HG03575 (cell line): ENCODE measurements around the gene CERS1.
"Not testable (repeated sequence)": the region's sequence is repeated elsewhere in the genome, so short reads cannot be mapped to it uniquely, and the experiment has no call there.

Experiments used
- ATAC-seq: cut with Tn5 transposase; IDR thresholded peaks from one replicate; pipeline ENCODE4 v1.9.1; 2021; ENCODE audit not compliant: unreplicated experiment, insufficient number of reproducible peaks, low FRiP score; ENCODE audit errors: extremely low read depth

Gene CERS1

DNA sequence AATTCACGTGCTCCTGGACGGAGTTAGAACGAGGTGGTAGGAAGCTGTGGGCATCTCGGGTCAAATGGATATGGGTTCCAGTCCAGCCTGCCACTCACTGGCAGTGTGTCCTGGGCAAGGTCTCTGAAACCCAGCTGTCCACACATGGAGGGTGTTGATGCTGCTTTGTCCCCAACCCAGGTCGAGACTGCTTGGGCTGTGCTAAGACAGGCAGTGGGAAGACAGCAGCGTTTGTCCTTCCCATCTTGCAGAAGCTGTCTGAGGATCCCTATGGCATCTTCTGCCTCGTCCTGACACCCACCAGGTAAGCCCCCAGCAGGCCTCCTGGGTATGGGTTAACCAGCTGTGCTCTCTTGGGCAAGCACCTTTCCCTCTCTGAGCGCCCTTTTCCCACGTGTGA lies 24.4 kb upstream of the CERS1 start:
- no peak for ATAC-seq

DNA sequence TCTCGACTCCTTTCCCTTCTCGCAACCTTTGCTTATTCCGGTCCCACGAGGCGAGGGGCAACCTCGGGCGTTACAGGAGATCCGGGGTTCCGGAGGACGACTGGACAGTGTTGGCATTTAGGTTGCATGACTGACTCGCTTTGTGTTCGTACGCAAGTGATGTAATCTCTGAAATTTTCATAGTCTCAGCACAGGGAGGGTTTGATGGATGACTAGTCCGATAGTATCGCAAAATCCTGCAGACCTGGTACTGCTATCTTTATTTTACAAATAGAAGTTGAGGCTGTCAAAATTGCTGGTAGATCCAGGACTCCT lies 23.9 kb upstream of the CERS1 start:
- ATAC-seq = no peak

DNA sequence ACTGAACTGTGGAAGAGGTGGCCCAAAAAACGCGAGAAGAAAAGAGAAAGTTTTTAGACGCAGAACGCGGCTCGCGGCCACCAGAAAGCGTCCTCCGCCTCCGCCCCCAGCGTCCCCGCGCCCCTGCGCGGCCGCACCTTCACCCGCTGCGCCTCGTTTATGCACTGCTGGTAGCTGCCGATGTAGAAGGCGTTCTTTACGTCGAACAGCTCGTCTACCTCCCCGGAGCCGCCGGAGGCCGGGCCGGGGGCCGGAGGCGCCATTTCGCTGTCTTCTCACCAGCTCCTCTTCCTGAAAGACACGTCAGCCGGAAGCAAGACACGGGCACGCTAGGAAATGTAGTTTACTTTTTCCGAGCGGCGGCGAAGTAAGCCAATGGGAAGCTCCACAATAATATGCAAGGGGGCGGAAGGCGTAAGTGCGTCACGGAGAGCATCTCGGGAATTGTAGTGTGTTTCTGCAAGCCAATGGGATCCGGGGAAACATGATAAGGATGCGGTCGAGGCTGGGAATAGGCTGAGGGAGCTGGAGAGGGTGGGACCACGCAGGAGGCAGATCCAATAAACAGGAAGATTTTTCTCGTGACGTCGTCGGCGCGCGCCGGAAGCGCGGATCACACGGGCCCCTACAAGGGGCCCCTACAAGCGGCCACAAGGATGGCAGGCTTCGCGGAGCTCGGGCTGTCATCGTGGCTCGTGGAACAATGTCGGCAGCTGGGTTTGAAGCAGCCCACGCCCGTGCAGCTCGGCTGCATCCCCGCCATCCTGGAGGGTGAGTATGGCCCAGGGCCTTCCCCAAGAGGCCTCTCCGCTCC lies 23.3 kb upstream of the CERS1 start, which contains the start of the genes COPE and DDX49:
Gene COPE (minus strand): TSS at position 302 of the 814 bp plus-strand sequence. CDS start 39 bp downstream, at position 263.
Gene DDX49 (plus strand): TSS at position 630 of the 814 bp plus-strand sequence. CDS start 27 bp downstream, at position 657.
- ATAC-seq = no peak

DNA sequence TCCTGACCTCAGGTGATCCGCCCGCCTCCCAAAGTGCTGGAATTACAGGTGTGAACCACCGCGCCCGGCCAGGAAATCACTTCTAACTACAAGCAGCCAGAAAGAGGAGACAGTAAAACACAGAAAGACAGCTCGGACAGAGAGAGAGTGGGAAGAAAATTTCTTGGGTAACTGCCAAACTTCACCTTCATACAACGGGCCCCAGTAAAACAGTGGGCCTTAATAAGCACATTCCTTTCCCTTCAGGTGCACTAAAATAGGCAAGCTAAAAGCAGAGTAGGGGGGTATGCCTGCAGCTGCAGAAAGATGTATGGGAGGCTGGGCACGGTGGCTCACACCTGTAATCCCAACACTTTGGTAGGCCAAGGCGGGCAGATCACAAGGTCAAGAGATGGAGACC lies 21.6 kb upstream of the CERS1 start:
- ATAC-seq = not testable (repeated sequence)

DNA sequence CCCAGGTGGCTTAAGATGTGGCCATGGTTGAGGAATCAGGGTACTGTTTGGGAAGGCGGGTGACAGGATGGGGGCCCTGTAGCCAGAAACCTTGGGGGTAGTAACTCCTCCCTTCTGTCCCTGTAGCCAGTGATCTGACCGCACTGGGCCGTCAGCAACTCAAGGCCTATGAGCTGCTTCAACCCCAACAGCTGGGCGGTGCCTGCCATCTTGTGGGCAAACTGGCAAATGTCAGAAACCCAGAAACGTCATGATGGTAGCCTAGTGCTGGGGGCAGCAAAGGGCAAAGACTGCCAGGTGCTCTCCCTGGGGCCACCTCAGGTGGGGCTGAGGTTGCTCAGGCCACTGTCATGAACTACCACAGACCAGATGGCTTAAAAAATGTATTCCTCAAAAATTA lies 19.7 kb upstream of the CERS1 start:
- no peak for ATAC-seq

DNA sequence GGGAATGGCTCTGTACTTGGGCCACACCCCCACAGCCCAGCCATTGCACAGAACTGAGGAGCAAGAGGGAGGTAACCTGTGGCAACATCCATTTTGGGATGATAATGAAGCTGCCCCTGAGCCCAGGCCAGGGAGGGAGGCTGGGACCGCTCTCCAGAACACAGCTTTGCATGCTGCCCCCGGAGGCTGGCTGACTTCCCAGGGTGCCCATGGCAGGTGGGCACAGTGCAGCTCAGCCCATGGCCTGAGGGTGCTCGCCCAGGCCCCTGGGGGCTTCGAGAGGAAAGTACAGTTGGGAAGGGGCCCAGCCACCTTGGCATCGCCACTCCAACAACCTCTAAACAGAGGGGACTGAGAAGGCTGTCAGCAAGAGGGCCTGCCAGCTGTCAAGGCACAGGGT lies 17.5 kb upstream of the CERS1 start:
- no peak for ATAC-seq

DNA sequence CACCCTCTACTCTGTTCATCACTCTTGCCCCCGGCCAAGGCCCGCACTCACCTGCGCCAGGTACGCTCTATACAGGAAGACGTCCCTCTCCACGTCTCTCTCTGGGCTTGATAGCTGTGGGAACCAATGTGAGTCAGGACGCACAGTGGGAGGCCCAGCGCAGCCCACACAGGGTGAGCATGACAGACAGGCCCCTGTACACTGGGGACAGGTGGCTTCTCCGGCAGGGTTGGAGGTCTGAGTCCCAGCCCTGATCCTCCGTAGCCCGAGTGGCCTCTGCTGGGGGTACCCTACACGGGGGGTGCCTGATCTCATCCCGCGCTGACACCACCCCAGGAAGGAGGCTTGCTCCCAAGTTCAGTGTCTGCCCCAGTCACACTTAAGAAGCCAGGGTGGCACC lies 17.0 kb upstream of the CERS1 start:
- ATAC-seq = no peak

DNA sequence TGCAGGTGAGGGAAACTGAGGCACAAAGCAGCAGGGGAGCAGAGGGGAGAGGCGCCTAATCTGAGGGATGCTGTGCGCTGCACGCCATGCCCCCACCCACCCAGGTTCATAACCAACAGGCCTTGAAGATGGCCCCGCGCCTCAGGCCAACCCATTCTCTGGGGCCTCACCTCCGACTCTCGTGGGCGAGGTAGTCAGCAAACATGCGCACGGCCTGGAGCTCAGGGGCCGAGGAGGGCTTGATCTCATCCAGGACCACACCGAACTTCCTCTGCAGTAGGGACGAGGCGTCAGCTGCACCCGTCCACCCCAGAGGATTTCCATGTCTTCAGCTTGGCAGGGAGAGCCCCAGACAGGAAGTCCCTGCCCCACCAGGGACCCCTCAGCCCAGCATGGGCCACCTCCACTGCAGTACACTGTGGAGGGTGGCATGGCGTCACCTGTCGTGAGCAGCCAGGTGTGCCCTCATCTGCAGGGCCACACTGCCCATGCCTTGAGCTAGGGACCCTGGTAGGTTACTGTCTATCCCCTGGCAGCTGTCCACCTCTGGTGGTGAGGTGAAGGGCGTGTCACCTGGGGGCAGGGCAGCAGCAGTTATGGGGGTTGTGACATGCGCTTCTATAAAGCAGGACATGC lies 15.0 kb upstream of the CERS1 start:
- ATAC-seq = no peak

DNA sequence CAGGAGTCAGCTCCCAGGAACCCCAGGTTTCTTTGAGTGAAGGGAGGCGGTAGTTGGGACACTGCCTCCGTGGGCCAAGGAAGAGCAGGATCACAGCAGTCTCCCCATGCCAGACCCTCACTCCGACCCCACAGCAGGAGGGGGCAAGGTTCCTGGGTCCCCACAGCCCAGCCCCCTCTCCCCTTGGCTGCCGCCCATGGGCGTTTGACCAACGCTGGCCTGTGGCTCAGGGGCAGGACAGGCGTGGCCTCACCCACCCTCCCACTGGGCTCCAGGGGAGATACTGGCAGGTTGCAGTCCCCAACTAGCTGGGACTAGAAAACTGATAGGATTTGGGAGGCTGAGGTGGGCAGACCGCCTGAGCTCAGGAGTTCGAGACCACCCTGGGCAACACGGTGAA lies 14.1 kb upstream of the CERS1 start:
- no peak for ATAC-seq

DNA sequence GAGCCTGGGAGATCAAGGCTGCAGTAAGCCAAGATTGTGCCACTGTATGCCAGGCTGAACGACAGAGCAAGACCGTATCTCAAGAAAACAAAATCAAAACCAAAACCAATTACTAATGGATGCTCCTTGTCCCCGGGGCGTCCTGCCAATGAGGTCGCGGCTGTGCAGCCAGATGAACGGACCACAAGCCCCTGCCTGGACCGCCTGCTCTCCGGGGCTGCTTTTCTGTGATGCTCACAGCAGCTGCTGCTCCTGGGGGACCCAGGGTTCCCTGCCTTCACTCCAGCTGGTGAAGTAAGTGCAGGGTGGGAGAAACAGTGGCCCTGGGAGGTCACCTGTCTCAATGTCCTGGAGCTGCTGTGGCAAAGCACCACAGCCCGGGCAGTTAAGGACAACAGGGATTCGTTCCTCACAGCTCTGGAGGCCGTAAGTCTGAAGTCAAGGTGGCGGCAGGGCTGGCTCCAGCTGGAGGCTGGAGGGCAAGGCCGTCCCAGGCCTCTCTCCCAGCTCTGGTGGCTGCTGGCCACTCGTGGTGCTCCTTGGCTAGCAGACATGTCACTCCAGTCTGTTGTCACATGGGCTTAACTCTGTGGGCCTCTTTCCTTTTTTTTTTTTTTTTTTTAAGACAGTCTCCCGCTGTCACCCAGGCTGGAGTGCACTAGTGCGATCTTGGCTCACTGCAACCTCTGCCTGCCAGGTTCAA lies 13.1 kb upstream of the CERS1 start:
- ATAC-seq = no peak

DNA sequence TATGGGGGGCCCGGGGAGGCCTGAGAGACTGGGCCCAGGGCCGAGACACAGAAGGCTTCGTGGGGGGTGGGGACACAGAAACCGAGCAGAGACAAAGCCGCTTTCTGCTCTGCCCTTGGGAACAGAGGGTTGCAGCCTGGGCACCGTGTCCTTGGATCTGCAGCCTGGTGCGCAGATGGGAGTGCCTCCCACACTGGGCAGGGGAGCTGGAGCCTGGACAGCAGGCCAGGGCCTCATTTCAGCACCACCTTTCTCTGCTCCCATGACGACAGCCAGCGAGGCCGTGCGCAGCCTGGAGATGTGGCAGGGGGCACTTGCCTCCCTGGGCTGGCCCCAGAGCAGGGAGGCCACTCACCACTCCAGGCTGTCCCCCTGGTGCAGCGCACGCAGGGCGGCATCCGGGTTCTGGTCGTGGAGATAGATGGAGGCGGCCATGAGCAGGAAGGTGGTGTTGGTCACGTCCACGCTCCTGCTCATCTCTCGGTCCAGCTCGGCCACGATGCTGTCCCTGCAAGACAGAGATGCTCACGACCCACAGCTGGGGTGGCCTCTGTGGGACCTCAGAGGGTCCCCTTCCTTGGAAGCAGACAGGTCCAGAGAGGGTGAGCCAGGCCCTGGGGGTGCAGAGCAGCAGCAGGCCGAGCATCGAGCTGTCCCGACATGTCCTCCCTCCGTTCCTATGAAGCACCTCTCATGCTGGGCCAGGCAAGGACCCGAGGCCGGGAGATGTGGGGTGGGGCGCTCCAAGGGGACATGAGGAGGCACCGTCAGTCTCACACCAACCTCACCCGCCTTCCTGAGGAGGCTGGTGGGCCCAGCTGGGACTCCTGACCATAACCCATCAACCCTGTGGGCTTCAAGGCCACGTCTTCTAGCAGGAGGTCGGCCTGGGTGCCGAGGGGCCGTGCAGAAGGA lies 10.9 kb upstream of the CERS1 start:
- ATAC-seq = no peak

DNA sequence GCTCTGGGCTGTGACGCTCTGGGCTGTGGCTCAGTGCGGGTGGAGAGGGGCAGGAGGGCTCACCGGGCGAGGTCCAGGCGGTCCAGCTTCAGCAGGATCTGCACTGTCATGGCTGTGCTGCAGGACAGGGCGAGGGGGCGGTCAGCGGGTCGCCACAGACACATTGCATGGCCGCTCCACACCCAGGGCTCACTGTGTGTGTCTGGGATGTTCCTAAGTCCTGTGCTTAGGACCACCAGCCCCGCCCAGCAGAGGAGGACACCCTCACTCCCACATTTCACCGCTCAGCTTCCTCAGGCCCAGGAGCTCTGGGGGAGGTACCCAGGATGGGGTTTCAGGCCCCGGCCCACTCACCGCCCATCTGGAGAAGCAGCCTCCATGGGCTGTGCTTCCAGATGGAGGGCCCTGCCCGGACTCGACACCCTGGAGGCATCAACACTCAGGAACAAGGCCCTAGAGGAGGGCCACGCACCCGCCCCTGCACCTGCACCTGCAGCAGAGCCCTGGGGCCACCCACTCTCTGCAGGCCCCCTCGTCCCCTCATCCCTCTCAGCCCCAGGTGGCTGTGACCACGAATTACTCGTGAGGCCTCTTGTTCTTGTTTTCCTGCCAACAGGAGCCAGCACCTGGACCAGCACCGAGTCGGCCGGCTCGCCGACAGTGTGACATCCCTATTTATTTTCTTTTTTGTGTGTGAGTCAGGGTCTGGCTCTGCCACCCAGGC lies 9.7 kb upstream of the CERS1 start:
- no peak for ATAC-seq

DNA sequence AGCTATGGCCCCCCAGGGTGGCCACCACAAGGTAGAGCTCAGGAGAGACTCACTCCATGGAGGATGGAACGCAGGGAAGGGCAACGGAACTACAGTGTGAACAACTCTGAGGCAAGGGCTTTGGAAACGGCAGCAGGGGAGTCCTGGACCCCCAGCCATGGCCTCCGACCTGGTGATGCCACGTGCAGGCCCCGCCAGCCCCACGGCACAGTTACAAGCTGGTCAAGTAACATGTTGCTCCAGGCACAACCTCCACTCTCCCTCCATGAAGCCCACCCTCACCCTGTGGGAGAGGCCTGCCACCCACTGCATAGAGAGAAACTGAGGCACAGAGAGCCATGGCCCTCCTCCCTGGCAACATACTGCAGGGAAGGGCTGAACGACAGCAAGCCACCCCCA lies 9.1 kb upstream of the CERS1 start:
- ATAC-seq = no peak

DNA sequence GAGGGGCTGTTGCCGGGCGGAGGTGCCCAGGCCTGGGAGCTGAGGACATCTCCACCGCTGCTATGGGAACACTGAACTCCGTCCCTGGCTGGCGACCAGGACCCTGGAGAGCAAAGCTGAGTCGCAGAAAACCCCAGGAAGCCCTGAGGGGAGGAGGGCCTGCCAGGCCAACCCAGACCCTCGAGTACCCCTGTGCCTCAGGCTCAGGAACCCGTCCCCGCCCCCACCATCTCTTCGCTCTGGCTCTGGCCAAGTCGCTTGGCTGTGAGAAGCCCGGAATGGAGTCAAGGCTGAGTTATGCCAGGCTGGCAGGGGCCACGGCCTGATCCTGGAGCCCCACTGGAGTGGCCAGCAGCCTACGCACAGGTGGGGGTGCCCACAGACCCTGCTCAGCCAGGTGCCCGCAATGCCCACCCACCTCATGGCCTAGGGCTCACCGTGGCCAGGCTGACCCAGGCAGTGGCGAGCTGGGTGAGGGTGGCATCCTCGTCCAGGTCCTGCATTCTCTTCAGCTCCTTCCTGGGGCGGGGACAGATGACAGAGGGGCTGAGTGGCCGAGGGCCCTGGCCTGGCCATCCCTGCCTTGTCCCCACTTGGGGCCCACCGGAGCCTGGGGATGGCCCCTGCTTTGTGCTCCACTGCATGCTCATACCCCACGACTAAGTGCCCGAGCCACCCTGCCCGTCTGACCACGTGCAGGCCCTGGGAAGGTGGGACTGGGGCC lies 8.5 kb upstream of the CERS1 start:
- no peak for ATAC-seq

DNA sequence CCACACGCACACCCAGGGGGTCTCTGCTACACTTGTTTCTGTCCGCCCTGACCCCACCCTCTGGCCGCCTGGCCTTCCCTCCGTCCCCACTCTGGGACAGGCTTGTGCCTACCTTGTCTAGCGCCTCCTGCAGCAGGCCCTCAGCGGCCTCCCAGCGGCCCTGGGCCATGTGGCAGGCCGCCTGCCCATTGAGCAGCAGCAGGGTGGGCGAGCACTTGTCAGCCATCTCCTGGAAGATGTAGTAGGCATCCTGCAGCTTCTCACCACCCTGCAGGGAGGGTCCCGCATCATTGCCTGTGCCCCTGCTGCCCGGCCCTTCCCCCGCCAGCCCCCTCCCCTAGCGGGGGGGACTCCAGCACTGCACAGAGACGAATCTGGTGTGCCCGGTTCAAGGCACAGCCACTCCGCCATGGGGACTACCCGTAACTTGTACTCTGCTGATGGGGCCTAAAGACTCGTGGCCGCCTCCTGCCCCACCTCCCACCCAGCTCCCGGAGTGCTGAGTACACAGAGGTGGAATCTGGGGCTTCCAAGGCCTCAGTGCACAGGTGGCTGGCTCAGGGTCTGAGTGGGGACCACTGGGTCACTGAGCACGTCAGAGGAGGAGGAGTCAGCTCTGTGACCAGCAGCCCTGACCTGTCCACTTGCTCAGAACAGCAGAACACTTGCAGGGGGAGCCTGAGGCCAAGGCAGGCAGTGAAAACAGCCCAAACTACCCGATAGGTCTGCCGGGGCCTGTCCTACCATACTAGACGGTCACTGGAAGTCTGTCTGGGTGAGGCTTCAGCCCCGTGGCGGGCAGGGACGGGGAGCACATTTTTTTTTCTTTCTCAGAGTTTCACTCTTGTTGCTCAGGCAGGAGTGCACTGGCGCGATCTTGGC lies 7.4 kb upstream of the CERS1 start:
- ATAC-seq = no peak

DNA sequence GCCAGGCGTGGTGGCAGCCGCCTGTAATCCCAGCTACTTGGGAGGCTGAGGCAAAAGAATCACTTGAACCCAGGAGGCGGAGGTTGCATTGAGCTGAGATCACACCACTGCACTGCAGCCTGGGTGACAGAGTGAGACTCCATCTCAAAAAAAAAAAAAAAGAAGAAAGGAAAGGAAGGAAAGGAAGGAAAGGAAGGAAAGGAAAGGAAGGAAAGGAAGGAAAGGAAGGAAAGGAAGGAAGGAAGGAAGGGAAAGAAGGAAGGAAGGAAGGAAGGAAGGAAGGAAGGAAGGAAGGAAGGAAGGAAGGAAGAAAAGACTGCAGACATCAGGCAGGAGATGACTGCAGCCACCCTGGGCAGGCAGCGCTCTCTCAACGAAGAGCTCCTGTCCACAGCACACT lies 6.6 kb upstream of the CERS1 start:
- ATAC-seq = not testable (repeated sequence)

DNA sequence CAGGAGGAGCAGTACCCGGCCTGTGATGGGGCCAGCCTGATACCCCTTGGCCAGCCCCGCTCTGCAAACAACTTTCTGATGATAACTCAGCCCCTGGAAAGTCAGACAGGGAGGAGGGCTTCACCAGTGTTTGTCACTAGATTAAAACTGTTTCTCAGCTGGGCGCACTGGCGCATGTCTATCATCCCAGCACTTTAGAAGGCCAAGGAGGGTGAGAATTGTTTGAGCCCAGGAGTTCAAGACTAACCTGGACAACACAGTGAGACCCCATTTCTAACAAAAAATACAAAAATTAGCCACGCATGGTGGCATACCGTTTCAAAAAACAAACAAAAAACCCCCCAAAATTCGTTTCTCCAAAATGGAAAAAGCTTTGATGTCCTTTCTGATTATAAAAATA lies 5.5 kb upstream of the CERS1 start:
- no peak for ATAC-seq
